ENCODE measurements around the gene RNF166.

GRCh38 chr16:88662222-88662842, 43.9 kb downstream of the RNF166 start:
- TF ChIP-seq CTCF (IDR thresholded peaks at IDR 0.05) = no peak
- no peak for TF ChIP-seq PRDM15 (CRISPR knock-in tag; IDR thresholded peaks at IDR 0.05)
- no peak for TF ChIP-seq ATF1 (CRISPR knock-in tag; IDR thresholded peaks at IDR 0.05)
- TF ChIP-seq ZNF423 (CRISPR knock-in tag; IDR thresholded peaks at IDR 0.05) = no peak
- TF ChIP-seq MLX (CRISPR knock-in tag; IDR thresholded peaks at IDR 0.05) = no peak
- TF ChIP-seq USF2 (CRISPR knock-in tag; IDR thresholded peaks at IDR 0.05) = no peak

Measured in WTC11 (cell line).